Uterus (tissue), 2 donors: ENCODE results near the gene GZF1.

ENCODE experiments used
- POLR2A ChIP-seq, 2 donors: fragments of 450-650 bp; IDR thresholded peaks; one replicate each; pipeline ENCODE4 v1.6.1; 2016; ENCODE audit warnings: antibody characterized with exemption in 2 of 2, mild to moderate bottlenecking in 1 of 2, moderate library complexity in 1 of 2
- TF ChIP-seq, protein P1 (sequence below), 4 experiments: fragments of 200-600 bp in 2 of 4; fragments of 450-650 bp in 2 of 4; sonication (generic) in 2 of 4; IDR thresholded peaks; one replicate each; pipeline ENCODE4 v1.5.1; 2016 to 2019; ENCODE audit warnings: antibody characterized with exemption in 4 of 4, mild to moderate bottlenecking in 2 of 4, moderate library complexity in 1 of 4

- no peak for TF ChIP-seq POLR2A (IDR thresholded peaks at IDR 0.05)
- TF ChIP-seq, protein P1, sequence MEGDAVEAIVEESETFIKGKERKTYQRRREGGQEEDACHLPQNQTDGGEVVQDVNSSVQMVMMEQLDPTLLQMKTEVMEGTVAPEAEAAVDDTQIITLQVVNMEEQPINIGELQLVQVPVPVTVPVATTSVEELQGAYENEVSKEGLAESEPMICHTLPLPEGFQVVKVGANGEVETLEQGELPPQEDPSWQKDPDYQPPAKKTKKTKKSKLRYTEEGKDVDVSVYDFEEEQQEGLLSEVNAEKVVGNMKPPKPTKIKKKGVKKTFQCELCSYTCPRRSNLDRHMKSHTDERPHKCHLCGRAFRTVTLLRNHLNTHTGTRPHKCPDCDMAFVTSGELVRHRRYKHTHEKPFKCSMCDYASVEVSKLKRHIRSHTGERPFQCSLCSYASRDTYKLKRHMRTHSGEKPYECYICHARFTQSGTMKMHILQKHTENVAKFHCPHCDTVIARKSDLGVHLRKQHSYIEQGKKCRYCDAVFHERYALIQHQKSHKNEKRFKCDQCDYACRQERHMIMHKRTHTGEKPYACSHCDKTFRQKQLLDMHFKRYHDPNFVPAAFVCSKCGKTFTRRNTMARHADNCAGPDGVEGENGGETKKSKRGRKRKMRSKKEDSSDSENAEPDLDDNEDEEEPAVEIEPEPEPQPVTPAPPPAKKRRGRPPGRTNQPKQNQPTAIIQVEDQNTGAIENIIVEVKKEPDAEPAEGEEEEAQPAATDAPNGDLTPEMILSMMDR (IDR thresholded peaks at IDR 0.05), result no peak
Observed at GRCh38 chr20:23369072-23369823, 7.3 kb downstream of the GZF1 start.
